T follicular helper cell (primary cell): ENCODE data around the gene CT45A6.
"Not testable (repeated sequence)": the region's sequence is repeated elsewhere in the genome, so short reads cannot be mapped to it uniquely, and the experiment has no call there.

ENCODE experiments used
- DNase-seq: peaks from one replicate; pipeline ENCODE4 v3.0.0-alpha.2; 2020; ENCODE audit warnings: low read depth
- total RNA-seq, 2 experiments: gene quantifications; one replicate each; lab custom pipeline; 2026; lab: John Stamatoyannopoulos, UW

CT45A6 gene
- total RNA-seq = 0 reads per million in 2 experiments

- DNase-seq = not testable (repeated sequence)
These were observed at the start of gene CT45A6 for GRCh38 chrX:135802687-135803086. CT45A6 (minus strand) TSS chrX:135802787; CDS start chrX:135798993, 3,794 bp downstream.

DNA sequence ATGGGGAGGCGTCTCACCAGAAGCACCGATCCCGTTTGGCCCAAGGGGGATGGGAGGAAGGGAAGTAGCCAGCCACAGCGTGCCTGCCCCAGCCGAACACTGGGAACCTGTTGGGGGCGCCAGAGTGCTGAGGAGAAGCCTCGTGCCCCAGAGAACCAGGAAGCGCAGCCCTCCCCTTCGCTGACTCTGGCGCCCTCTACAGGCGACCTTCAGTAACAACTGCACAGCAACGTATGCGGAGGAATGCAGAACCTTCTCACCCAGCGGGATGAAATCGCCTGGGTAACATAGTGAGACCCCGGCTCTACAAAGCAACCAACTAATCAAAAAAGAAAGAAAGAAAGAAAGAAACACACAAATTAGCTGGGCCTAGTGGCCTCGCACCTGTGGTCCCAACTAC, 34.6 kb upstream of the CT45A6 start, which contains the start of gene CT45A7:
TSS of gene CT45A7 (minus strand) at position 101 of the 400 bp plus-strand sequence. CDS start 3,747 bp downstream, outside the sequence.
- DNase-seq = not testable (repeated sequence)

- DNase-seq = not testable (repeated sequence)
These were observed 17.3 kb upstream of the CT45A6 start, which contains the start of gene CT45A2 for GRCh38 chrX:135819912-135820311. CT45A2 (minus strand) TSS chrX:135820012; CDS start chrX:135816265, 3,747 bp downstream.

DNA sequence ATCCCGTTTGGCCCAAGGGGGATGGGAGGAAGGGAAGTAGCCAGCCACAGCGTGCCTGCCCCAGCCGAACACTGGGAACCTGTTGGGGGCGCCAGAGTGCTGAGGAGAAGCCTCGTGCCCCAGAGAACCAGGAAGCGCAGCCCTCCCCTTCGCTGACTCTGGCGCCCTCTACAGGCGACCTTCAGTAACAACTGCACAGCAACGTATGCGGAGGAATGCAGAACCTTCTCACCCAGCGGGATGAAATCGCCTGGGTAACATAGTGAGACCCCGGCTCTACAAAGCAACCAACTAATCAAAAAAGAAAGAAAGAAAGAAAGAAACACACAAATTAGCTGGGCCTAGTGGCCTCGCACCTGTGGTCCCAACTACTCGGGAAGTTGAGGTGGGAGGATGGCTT, 17.2 kb downstream of the CT45A6 start, which contains the start of gene CT45A5:
TSS of gene CT45A5 (minus strand) at position 101 of the 400 bp plus-strand sequence. CDS start 3,774 bp downstream, outside the sequence.
- not testable (repeated sequence) for DNase-seq

GRCh38 chrX:135768091-135768490, 34.5 kb downstream of the CT45A6 start, which contains the start of gene CT45A3:
CT45A3 (minus strand) TSS chrX:135768191; CDS start chrX:135764444, 3,747 bp downstream.
- not testable (repeated sequence) for DNase-seq

DNA sequence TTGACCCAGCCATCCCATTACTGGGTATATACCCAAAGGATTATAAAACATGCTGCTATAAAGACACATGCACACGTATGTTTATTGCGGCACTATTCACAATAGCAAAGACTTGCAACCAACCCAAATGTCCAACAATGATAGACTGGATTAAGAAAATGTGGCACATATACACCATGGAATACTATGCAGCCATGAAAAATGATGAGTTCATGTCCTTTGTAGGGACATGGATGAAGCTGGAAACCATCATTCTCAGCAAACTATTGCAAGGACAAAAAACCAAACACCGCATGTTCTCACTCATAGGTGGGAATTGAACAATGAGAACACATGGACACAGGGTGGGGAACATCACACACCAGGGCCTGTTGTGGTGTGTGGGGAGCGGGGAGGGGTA, 57.8 kb downstream of the CT45A6 start:
- DNase-seq = not testable (repeated sequence)
